ENCODE data around the gene REX1BD.

The REX1BD gene

DNA sequence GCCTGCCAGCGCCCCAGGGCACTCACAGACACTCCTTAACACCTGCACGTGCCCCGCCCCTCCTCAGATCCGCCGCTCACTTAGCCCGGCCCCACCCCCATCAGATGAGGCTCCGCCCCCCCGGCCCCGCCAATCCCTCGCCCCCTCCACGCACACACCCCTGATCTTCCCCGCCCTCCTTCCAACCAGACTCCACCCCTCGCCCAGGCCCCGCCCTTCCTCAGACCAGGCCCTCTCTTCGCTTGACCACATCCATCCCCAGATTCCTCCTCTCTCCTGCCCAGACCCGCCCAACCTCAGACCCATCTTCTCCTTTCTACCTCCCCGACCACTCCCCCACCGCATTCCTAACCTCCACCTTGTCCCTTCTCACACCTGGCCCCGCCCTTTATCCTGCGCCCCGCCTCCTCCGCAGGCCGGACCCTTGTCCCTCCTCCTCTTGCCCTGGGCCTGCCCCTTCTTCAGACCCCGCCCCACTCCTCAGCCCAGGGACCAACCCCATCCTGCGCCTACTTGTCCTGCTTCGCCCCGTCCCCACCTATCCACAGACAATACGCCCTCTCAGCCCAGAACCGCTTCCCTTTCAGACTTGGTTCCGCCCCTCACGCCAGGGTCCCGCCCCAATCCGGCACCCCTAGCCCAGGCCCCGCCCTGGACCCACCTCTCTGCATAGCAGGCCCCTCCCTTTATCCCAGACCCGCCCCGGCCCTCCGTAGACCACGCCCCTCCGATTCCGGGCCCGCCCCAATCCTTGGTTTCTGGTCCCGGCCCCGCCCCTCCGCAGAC lies 47.8 kb downstream of the REX1BD start:
- H3K4me1 ChIP-seq (ENCODE audit: control insufficient read depth, low read length), result peaks cover 20% of the 10 kb centered on the region
- H3K79me2 ChIP-seq (ENCODE audit: control insufficient read depth, low read length), result peaks cover 33% of the 10 kb centered on the region
- H3K9me2 ChIP-seq (replicated peaks; ENCODE audit: control insufficient read depth, low read length), result no peaks in the 10 kb centered on the region
- H3K9me3 ChIP-seq (ENCODE audit: control insufficient read depth, insufficient read depth, low read length), result no peaks in the 10 kb centered on the region
- H3K4me2 ChIP-seq (ENCODE audit: low read length), result peak overlapping the region; percentile 89
- peak overlapping the region; percentile 67 for H3K27ac ChIP-seq (ENCODE audit: low read depth, low read length)
- no peaks in the 10 kb centered on the region for H3F3A ChIP-seq (ENCODE audit: control insufficient read depth, insufficient read depth)
- no peak for TF ChIP-seq EZH2phosphoT487 (IDR thresholded peaks at IDR 0.05; ENCODE audit: borderline replicate concordance, low read length)
- no peak for TF ChIP-seq CTCF (IDR thresholded peaks at IDR 0.05; ENCODE audit: low read depth, low read length, poor library complexity, severe bottlenecking)
- no peaks in the 10 kb centered on the region for H3K27me3 ChIP-seq (ENCODE audit: control insufficient read depth, low read length)
- H4K20me1 ChIP-seq (ENCODE audit: control insufficient read depth, insufficient read depth, low read depth, low read length), result no peaks in the 10 kb centered on the region
- no peaks in the 10 kb centered on the region; the same call in 1 of the 2 replicates for H3K36me3 ChIP-seq (ENCODE audit: control insufficient read depth, low read length)
- peak overlapping the region; percentile 90 for H3K4me3 ChIP-seq (ENCODE audit: low read length)

DNA sequence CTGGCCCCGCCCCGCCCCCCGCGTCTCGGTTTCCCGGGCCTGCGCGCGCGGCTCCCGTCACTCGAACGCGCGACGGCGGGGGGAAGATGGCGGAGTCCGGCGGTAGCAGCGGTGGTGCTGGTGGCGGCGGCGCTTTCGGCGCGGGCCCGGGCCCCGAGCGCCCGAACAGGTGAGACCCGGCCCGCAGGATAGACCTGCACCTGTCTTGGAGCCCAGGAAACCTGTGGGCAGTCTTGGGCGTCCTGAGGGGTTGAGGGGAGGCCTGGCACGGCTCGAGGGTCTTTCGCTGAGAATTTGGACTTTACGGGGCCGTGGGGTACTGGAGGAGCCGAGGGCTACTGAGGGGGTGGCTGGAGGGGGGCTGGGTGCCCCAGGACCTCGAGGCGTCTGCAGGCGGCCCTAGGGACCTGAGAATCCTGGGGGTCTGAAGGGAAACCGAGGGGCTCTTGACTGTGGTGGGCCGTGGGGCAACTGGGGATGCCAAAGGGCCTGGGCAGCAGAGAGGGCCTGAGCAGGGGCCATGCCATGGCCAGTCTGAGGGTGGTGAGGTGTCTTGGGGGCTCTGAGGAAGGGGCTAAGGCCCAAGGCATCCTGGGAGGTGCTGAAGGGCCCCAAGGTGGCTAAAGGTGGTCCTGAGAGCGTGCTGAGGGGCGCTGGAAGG lies 48.5 kb downstream of the REX1BD start, which contains the start of gene KLHL26:
TSS of gene KLHL26 (plus strand) at position 60 of the 661 bp plus-strand sequence. CDS start at position 87, 27 bp downstream.
- Histone ChIP-seq H3K27me3 (ENCODE audit: control insufficient read depth, low read length) (no peaks in the 10 kb centered on the region), H3K4me2 (ENCODE audit: low read length) (peak within 1 kb of the TSS; percentile 89), H3K79me2 (ENCODE audit: control insufficient read depth, low read length) (peaks cover 37% of the 10 kb centered on the region), H3K27ac (ENCODE audit: low read depth, low read length) (peak within 1 kb of the TSS; percentile 67), H4K20me1 (ENCODE audit: control insufficient read depth, insufficient read depth, low read depth, low read length) (no peaks in the 10 kb centered on the region), H3K36me3 (ENCODE audit: control insufficient read depth, low read length) (no peaks in the 10 kb centered on the region; the same call in 1 of the 2 replicates), H3K9me2 (replicated peaks; ENCODE audit: control insufficient read depth, low read length) (no peaks in the 10 kb centered on the region), H3K9me3 (ENCODE audit: control insufficient read depth, insufficient read depth, low read length) (no peaks in the 10 kb centered on the region), H3F3A (ENCODE audit: control insufficient read depth, insufficient read depth) (no peaks in the 10 kb centered on the region), H3K4me1 (ENCODE audit: control insufficient read depth, low read length) (peaks cover 20% of the 10 kb centered on the region), H3K4me3 (ENCODE audit: low read length) (peak within 1 kb of the TSS; percentile 90)
- no peak for TF ChIP-seq EZH2phosphoT487 (IDR thresholded peaks at IDR 0.05; ENCODE audit: borderline replicate concordance, low read length)

DNA sequence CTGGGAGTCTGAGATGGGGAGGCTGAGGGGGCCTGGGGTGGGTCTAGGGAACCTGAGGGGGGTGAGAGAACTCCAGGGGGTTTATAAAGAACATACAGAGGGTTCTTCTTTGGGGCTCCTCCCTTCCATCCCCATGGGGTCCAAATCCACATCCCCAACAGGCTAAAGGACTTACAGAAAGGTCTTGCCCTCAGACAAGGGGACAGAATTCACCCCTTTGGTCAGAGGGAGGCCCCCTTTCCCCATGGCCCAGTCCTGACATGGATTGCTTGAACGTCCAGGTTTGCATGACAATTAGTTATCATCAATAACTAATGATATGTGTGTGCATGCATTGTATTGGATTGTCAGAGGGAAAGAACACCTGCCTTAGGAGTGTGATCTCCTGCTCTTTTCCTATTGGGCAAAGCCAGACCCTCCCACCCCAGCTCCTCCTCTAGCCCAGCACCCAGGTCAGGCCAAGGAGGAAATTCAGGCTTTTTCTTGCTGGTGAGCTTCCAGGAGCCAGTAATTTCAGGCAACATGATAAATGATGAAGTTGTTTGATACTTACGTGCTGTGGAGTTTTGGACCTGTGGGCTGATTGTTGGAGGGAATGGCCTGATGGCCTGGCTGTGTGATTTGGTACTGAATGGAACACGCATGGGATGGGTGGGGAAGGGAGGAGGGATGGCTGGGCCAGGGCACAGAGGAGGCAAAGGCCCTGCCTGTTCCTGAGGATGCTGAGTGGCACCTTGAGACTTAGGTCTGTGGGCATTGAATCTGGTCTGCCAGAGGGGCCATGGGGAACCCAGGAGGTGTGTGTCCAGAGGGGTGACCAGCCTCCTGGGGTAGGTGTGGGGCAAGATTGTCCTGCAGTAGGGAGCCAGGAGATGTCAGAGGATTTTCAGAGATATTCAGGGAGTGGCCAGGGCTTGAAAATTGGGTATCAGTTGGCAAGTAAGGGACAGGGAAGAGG lies 49.4 kb downstream of the REX1BD start:
- Histone ChIP-seq H3F3A (ENCODE audit: control insufficient read depth, insufficient read depth) (no peaks in the 10 kb centered on the region), H3K27ac (ENCODE audit: low read depth, low read length) (no peak overlapping the region), H3K27me3 (ENCODE audit: control insufficient read depth, low read length) (no peaks in the 10 kb centered on the region), H3K4me2 (ENCODE audit: low read length) (peak overlapping the region; percentile 89), H3K4me3 (ENCODE audit: low read length) (peak overlapping the region; percentile 90), H3K36me3 (ENCODE audit: control insufficient read depth, low read length) (no peaks in the 10 kb centered on the region; the same call in 1 of the 2 replicates), H3K9me3 (ENCODE audit: control insufficient read depth, insufficient read depth, low read length) (no peaks in the 10 kb centered on the region), H4K20me1 (ENCODE audit: control insufficient read depth, insufficient read depth, low read depth, low read length) (no peaks in the 10 kb centered on the region), H3K79me2 (ENCODE audit: control insufficient read depth, low read length) (peaks cover 41% of the 10 kb centered on the region), H3K9me2 (replicated peaks; ENCODE audit: control insufficient read depth, low read length) (no peaks in the 10 kb centered on the region), H3K4me1 (ENCODE audit: control insufficient read depth, low read length) (peaks cover 20% of the 10 kb centered on the region)
- TF ChIP-seq EZH2phosphoT487 (IDR thresholded peaks at IDR 0.05; ENCODE audit: borderline replicate concordance, low read length) (no peak), CTCF (IDR thresholded peaks at IDR 0.05; ENCODE audit: low read depth, low read length, poor library complexity, severe bottlenecking) (no peak)
